ENCODE data around the gene ENKD1.
A peak's percentile ranks its signal among the peaks of the same experiment; 100 is the strongest.

Gene ENKD1

GRCh38 chr16:67662653-67663010 is 3.9 kb downstream of the ENKD1 start:
- DNase-seq = no peak

GRCh38 chr16:67661886-67662652 is 4.5 kb downstream of the ENKD1 start:
- DNase-seq = no peak

- DNase-seq = peak; percentile 52
These were observed 5.3 kb downstream of the ENKD1 start for GRCh38 chr16:67661101-67661761.

GRCh38 chr16:67660564-67661028 is 6.0 kb downstream of the ENKD1 start, which contains the start of gene PARD6A:
PARD6A (plus strand) TSS chr16:67660960; CDS start chr16:67661039, 79 bp downstream.
- DNase-seq = peak; percentile 81

- peak; percentile 61 for DNase-seq
These were observed 6.6 kb downstream of the ENKD1 start, which contains the start of gene ACD for GRCh38 chr16:67659675-67660563. ACD (minus strand) TSS chr16:67660260; CDS start chr16:67660220, 40 bp downstream.

- DNase-seq = no peak
These were observed 7.5 kb downstream of the ENKD1 start for GRCh38 chr16:67658849-67659674.

- DNase-seq = no peak
These were observed 8.6 kb downstream of the ENKD1 start for GRCh38 chr16:67657751-67658518.

- no peak for DNase-seq
These were observed 9.4 kb downstream of the ENKD1 start for GRCh38 chr16:67657017-67657608.

- DNase-seq = no peak
These were observed 10.1 kb downstream of the ENKD1 start for GRCh38 chr16:67656344-67657016.

GRCh38 chr16:67655363-67655762 is 11.2 kb downstream of the ENKD1 start:
- DNase-seq = no peak

- DNase-seq = no peak
These were observed 12.1 kb downstream of the ENKD1 start for GRCh38 chr16:67654403-67654911.

GRCh38 chr16:67653789-67654402 is 12.7 kb downstream of the ENKD1 start:
- DNase-seq = no peak

GRCh38 chr16:67653128-67653788 is 13.3 kb downstream of the ENKD1 start:
- no peak for DNase-seq

GRCh38 chr16:67652578-67653127 is 13.9 kb downstream of the ENKD1 start:
- no peak for DNase-seq

- no peak for DNase-seq
These were observed 14.7 kb downstream of the ENKD1 start for GRCh38 chr16:67651847-67652246.

GRCh38 chr16:67651039-67651438 is 15.5 kb downstream of the ENKD1 start:
- no peak for DNase-seq

GRCh38 chr16:67650023-67650422 is 16.5 kb downstream of the ENKD1 start:
- DNase-seq = no peak

- no peak for DNase-seq
These were observed 17.0 kb downstream of the ENKD1 start for GRCh38 chr16:67649494-67649931.
